ENCODE results near the gene ING4.

ING4 gene

DNA sequence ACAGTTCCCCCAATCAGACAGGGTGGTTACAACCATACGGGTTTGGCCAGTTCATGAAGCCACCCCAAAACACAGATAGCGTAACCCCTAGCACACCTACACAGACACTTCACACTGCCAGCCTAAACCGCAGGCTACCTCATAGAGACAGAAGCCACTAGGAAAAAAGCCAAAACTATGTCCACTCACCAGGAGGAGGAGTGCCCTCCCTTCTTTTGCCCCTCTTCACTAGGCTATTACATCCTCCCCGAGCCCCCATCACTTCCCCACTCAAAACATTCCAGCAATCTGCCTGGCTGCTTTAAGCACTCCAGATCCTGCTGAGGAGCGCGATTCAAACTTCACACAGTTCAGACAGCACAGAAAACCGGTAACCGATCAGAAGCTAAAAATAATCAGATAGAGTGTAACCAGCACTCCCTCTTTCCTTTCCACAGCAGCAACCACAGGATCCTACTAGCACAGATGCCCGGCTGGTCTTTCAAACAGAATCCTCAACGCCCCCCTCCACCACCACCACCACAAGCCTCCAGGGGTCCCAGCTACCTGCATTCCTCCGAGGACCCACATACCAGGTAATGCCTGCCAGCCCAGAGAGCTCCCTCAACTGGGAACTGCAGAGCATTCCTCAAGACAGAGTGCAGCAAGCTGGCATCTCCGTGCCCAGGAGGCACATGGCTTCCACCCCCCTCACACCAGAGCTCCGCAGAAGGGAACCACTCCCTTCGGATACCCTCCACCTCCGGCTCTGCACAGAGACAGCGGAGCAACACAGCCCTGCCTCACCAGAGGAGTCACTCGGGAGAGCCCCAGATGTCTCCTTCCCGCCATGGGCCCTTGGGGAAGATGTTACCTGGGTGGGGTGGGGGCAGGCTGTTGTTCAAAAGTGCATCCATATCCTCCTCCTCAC lies 57.2 kb downstream of the ING4 start:
- no peak for DNase-seq

DNA sequence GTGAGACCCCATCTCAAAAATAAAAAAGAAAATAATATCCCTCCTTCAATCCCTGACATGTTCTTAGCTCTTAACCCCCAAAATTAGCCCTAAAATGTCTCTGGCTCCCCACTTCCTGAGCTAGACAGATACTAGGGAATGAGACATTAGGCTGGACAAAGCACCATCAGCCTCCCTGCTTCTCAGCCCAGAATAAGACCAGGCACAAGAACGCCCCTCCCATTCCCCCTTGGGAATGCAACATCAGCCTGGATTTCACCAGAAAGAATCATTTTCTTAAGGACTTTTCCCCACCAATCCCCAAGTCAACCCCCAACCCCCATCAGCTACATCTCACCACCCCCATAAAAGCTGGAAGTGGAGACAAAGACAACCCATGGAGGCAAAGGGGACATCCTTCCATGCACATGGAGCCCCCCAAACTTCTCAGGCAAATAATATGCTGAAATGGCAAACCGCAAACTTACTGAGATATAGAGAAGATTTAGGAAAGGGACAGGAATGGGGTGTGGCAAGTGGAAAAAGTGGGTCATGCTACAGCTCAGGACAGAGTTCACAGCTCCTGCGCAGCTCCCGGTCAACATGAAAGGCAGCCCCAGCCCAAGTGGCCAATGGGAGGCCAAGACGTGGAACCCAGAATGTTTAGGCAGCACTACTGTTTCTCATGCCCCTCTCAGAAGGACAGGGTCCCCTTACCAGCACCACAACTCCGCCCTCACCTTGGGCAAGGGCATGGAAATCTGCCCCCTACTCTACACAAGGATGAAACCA lies 58.5 kb downstream of the ING4 start:
- DNase-seq = no peak

DNA sequence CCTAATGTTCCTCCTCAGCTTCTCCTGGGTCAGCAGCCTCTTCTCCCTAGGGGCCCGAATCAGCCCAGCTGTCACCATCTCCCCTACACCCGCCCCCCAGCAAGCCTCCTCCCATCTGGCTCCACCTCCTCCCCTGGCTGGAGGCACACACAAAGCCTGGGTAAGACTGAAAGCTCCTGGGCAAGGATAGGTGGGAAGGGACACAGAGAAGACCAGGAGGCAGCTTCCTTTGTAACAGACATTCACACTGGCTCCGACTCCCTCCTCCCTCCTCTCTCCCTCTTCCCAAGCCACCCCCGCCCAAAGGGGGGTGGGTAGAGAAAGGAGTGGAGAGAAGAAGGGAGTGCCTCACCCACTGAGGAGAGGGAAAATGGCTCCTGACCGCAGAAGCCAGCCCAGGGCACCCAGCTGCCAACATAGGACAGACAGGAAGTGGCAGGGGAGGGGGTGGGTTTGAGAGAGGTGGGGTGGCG lies 59.8 kb downstream of the ING4 start:
- DNase-seq = no peak

DNA sequence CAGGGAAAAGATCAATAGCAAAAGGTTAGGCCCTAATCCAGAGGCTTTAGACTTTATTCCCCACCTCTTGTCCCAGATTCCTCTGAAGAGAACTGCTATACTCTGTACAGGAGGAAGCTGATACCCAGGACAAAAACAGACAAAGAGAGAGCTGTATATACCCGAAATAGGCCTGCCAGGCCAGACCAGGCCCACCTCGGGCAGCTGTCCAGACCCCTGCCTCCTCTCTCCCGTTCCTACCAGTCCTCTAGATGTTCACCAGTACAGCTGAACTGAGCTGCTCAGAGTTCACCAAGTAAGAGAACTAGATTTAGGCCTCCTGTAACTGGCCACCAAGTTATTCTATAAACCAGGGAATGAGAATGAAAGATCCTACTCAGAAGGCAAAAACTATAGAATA lies 60.4 kb downstream of the ING4 start:
- DNase-seq = no peak
